Heart left ventricle (tissue), 16 donors: ENCODE results near the gene CRY2. TPM values are rescaled to one million over a fixed set of nuclear protein-coding genes. Genes with fewer than 3 reads are reported as not detected.
"Not testable (repeated sequence)": the region's sequence is repeated elsewhere in the genome, so short reads cannot be mapped to it uniquely, and the experiment has no call there.

Source experiments
- ATAC-seq, 4 donors: fragments of 200-7000 bp; cut with Tn5 transposase; one replicate each; pipeline ENCODE4 v1.9.1; 2020 to 2022; ENCODE audit warnings: moderate library complexity in 4 of 4, mild to moderate bottlenecking in 3 of 4, moderate number of reproducible peaks in 1 of 4
- DNase-seq, 5 donors: peaks; one replicate each; pipeline ENCODE4 v3.0.0-alpha.2; 2020
- H3K27ac ChIP-seq, 12 donors: fragments of 200-600 bp; sonication (generic) in 4 of 12; one replicate each; pipeline versions ENCODE4 v1.5.0 to v1.8.0; 2016 to 2022; ENCODE audit warnings: mild to moderate bottlenecking in 2 of 12
- H3K27me3 ChIP-seq, 9 donors: fragments of 200-600 bp; sonication (generic) in 2 of 9; one replicate each; pipeline versions ENCODE4 v1.5.1 to v1.8.0; 2016 to 2022; ENCODE audit warnings: mild to moderate bottlenecking in 3 of 9
- H3K36me3 ChIP-seq, 9 donors: fragments of 200-600 bp; sonication (generic) in 2 of 9; one replicate each; pipeline versions ENCODE4 v1.5.0 to v1.8.0; 2018 to 2022; ENCODE audit warnings: mild to moderate bottlenecking in 2 of 9
- H3K4me1 ChIP-seq, 12 donors: fragments of 200-600 bp; sonication (generic) in 4 of 12; one replicate each; pipeline versions ENCODE4 v1.5.0 to v1.8.0; 2016 to 2022; ENCODE audit warnings: mild to moderate bottlenecking in 3 of 12
- H3K4me3 ChIP-seq, 12 donors: fragments of 200-600 bp; sonication (generic) in 4 of 12; one replicate each; pipeline versions ENCODE4 v1.5.0 to v1.8.0; 2017 to 2022; ENCODE audit warnings: mild to moderate bottlenecking in 9 of 12, moderate library complexity in 4 of 12
- H3K9me3 ChIP-seq, 12 donors: fragments of 200-600 bp; sonication (generic) in 4 of 12; one replicate each; pipeline versions ENCODE4 v1.5.0 to v1.8.0; 2016 to 2022; ENCODE audit warnings: mild to moderate bottlenecking in 1 of 12
- CTCF ChIP-seq, 12 donors: fragments of 200-600 bp; sonication (generic) in 4 of 12; IDR thresholded peaks; one replicate each; pipeline versions ENCODE4 v1.5.0 to v1.8.0; 2018 to 2022; ENCODE audit warnings: antibody characterized with exemption in 12 of 12, mild to moderate bottlenecking in 5 of 12
- POLR2A ChIP-seq, 2 donors: fragments of 450-650 bp; IDR thresholded peaks; one replicate each; pipeline ENCODE4 v1.6.1; 2017; ENCODE audit warnings: antibody characterized with exemption in 2 of 2, mild to moderate bottlenecking in 2 of 2, moderate library complexity in 2 of 2
- WGBS, 4 donors: extraction: QIAGEN DNeasy Blood & Tissue Kit in 2 of 4; methylation state at CpG; one replicate each; pipeline versions ENCODE4 v1.1.5 to v1.1.7; 2013 to 2018; 5-methylcytosine and 5-hydroxymethylcytosine counted together
- intact Hi-C, 10 donors: fragments of 100-400 bp; cut with DNase I; formaldehyde crosslinking; loops; one replicate each; pipeline versions ENCODE4 v1.11.1 to v1.14.2; 2022
- polyA plus RNA-seq, 2 donors: library from polyadenylated mRNA; stranded (reverse); fragments of 200-250 nt; gene quantifications; one replicate each; pipeline ENCODE4 v1.2.3, GENCODE V29; 2013
- total RNA-seq, 9 donors: library from RNA; depleted of rRNA in 2 of 9; stranded (reverse); fragments of >200 nt in 2 of 9; fragmentation: NEBNext Ultra II Directional in 3 of 9; extraction: Animal tissue kit (Norgen Biotek cat#: 25700) in 3 of 9; gene quantifications; one replicate each; pipeline versions ENCODE4 v1.1.0 to v1.2.4, GENCODE V29; 2016 to 2023
- donor health status: ischemic (EF 13 %, LVEDD 7.1; RV severe dilation, severe dysfunction).
- donor health status: healthy with polysubstance abuse.
- donor health status: DM: no; HTN: yes; CAD: no.
- donor health status: DM: no; HTN: no; CAD: no.
- donor health status: ischemic (EF 25% LVEDD 6.9; RV normal size, moderate dysfunction).
- donor health status: ischemic (EF 25% LVEDD 5.7; RV mildly dilated, moderate dysfunction).
- donor health status: healthy.
- donor health status: DM: yes; HTN: yes; CAD: no.
- donor health status: ischemic (EF 35%, LVEDD 5.7; RV mildly dilated, moderate dysfunction).
- donor health status: nonischemic (EF 11% LVEDD 7.7; RV severe dilation, severe dysfunction).
- donor health status: DM: yes; HTN: yes; CAD: no.
- donor health status: PGD.
- donor health status: ischemic (EF 29% LVEDD 5.4; RV normal size, mild dysfunction).
- donor health status: nonischemic (EF 23%, LVEDD 6.1; RV moderate dilation, normal function).

The CRY2 gene
- total and polyA plus RNA-seq, 11 donors, result 23.2 to 132 (median 70.3) TPM

- WGBS, 4 donors, result 92 to 99% (median 96%) methylated on average over 7 of the region's 7 CpGs
- DNase-seq, result no peak
- ATAC-seq, result no peak
- Histone ChIP-seq H3K4me1 (no peaks in the 10 kb centered on the region), H3K27ac (no peak overlapping the region), H3K27me3 (no peaks in the 10 kb centered on the region), H3K4me3 (no peak overlapping the region), H3K36me3 (peaks cover 0 to 6% (median 1%) of the 10 kb centered on the region in 9 donors), H3K9me3 (peaks cover 0 to 6% (median 0%) of the 10 kb centered on the region in 12 donors)
- TF ChIP-seq CTCF (IDR thresholded peaks at IDR 0.05), result no peak
- TF ChIP-seq POLR2A (IDR thresholded peaks at IDR 0.05), result no peak
- intact Hi-C loops, result no loop called here
Measured at GRCh38 chr11:45817191-45817590, 30.1 kb upstream of the CRY2 start.

GRCh38 chr11:45818961-45819605, 28.2 kb upstream of the CRY2 start:
- no peak for DNase-seq
- Histone ChIP-seq H3K4me1 (peaks cover 0 to 8% (median 0%) of the 10 kb centered on the region in 12 donors), H3K27ac (no peak overlapping the region), H3K36me3 (no peaks in the 10 kb centered on the region), H3K27me3 (no peaks in the 10 kb centered on the region), H3K4me3 (no peak overlapping the region), H3K9me3 (peaks cover 0 to 6% (median 0%) of the 10 kb centered on the region in 12 donors)
- no peak for TF ChIP-seq POLR2A (IDR thresholded peaks at IDR 0.05)
- no peak for TF ChIP-seq CTCF (IDR thresholded peaks at IDR 0.05)
- intact Hi-C loops, result no loop called here
- WGBS, 4 donors, result 74 to 82% (median 77%) methylated on average over 4 to 6 of the region's 6 CpGs
- ATAC-seq, result no peak

- no peaks in the 10 kb centered on the region for H3K36me3 ChIP-seq
- ATAC-seq (no peak), DNase-seq (no peak)
- H3K27me3 ChIP-seq, result no peaks in the 10 kb centered on the region
- no peak overlapping the region for H3K4me3 ChIP-seq
- peaks cover 0 to 8% (median 0%) of the 10 kb centered on the region in 12 donors for H3K4me1 ChIP-seq
- H3K27ac ChIP-seq, result no peak overlapping the region
- peaks cover 0 to 6% (median 0%) of the 10 kb centered on the region in 12 donors for H3K9me3 ChIP-seq
- 90 to 94% (median 93%) methylated on average over 5 of the region's 5 CpGs for WGBS, 4 donors
- intact Hi-C loops, result no loop called here
- TF ChIP-seq CTCF (IDR thresholded peaks at IDR 0.05), result no peak
- no peak for TF ChIP-seq POLR2A (IDR thresholded peaks at IDR 0.05)
Measured at GRCh38 chr11:45820211-45820857, 26.9 kb upstream of the CRY2 start.

- 56 to 63% (median 57%) methylated on average over 7 of the region's 7 CpGs for WGBS, 4 donors
- H3K36me3 ChIP-seq, DNase-seq, H3K4me3 ChIP-seq, H3K4me1 ChIP-seq, ATAC-seq, H3K27me3 ChIP-seq, H3K27ac ChIP-seq, H3K9me3 ChIP-seq, intact Hi-C loops: not testable (repeated sequence)
Measured at GRCh38 chr11:45826492-45826891, 20.8 kb upstream of the CRY2 start.
